ENCODE results near the gene NDUFB8. TPM values are rescaled to one million over a fixed set of nuclear protein-coding genes. Genes with fewer than 3 reads are reported as not detected.

Gene NDUFB8
- polyA plus RNA-seq, 5 donors = 122 to 163 (median 132) TPM

DNA sequence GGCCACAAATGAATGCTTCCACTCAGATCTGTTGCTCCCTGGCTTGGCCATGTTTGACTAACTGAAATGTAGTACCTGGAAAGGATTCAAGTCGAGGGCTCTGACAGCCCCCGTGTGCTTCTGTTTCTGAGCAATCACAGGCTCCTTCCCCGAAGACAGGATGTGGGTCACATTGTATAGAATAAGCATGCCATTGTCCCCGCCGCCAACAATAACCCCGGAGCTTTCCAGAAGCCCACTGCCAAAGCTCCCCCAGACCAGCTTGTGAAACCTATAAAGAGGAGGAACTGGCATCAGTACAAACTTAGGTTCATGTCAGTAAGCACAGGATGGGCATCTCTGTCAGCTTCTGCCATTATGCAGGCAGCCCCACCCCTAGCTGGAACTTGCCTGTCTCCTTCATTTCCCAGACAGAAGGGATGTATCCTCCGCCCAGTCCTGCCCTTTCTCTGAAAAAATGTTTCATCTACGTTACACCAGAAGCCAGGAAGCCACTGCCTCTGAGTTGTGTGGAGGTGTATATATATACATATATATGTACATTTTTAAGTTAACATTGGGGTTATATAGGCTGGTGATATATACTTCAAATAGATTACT is 20.3 kb downstream of the NDUFB8 start:
- DNase-seq = peak in 1 of 2 donors; percentile 3

DNA sequence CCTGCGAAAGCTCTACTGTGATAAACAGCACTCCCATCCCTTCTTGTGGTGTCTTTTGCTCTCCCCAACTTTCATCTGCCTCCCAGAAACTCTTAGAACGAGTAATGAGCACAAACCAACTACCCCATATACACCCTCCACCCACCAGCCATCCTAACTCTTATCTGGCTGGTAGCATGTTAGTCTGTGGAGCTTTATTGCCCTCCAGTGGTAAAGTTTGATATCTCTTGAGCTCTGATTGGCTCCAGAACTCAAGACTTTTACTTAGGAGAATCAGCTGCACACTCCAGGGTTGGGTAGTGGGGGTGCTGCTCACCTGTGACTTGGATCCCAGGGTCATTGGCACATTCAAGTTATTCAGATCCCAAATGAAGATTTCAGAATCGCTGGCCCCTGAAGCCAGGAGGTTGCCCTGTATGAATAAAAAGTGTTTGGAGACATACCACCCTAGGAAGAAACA is 20.9 kb downstream of the NDUFB8 start:
- DNase-seq = no peak

DNA sequence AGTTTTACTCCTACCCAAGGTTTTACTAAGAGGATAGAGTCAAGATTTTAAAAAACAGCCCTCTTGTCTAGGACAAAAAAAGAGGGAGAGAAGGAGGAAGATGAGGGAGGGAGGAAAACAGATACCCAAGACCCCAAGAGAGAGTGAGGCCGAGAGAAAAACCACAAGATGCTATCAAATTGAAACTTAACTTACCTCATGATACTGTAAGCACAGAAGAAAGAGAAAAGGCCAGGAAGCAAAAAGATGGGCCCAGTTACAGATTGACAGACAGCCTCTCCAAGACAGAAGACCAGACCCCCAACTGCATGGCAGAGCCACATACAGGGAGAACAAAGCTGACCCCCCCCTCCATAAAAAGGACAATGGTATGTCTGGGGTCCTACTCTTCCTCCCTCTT is 21.4 kb downstream of the NDUFB8 start:
- no peak for DNase-seq

DNA sequence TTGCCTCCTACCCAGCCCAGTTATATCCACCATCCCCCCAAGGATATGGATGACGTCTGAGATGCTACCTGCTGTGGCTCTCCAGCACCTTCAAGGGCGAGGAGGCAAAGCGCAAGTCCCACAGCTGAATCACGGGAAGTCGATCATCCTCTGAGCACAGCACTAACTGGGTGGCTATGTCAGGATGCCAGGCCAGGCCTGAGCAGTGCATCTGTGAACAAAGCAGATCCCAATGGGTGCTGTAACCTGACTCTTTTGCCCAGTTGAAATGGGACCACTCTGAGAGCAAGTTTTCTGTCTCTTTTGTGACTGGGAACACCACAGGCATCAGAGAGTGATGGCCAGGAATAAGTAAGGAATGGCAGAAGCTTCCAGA is 22.3 kb downstream of the NDUFB8 start:
- no peak for DNase-seq

DNA sequence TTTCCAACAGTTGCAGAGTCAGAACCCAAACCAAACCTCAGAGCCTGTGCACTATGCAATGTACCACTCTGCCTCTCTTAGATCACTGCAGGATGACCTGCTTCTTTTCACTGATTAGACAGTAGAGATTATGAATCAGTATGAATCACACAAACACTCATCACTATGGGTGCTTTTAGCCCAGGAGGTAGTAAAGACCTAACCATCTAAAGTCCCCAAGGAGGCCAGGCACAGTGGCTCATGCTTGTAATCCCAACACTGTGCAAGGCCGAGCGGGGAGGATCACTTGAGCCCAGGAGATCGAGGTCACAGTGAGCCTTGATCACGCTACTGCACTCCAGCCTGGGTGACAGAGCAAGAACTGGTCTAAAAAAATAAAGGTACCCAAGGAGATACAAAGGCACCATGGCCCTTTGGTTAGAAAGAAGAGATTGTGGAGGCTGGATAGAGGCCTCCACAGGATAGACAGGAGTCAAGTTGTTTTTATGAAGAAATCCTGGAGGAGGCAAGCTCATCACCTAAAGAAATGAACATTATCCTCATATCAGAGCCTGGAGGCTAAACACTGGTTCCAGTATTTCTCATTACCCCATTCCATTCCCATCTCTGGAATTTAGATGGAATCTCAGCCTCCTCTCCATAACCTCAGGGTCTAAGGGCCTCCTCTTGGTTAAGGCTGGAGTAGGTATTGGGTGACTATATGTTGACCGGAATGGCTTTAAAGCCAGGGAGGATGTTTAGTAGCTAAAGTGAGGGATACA is 22.9 kb downstream of the NDUFB8 start:
- DNase-seq = no peak

DNA sequence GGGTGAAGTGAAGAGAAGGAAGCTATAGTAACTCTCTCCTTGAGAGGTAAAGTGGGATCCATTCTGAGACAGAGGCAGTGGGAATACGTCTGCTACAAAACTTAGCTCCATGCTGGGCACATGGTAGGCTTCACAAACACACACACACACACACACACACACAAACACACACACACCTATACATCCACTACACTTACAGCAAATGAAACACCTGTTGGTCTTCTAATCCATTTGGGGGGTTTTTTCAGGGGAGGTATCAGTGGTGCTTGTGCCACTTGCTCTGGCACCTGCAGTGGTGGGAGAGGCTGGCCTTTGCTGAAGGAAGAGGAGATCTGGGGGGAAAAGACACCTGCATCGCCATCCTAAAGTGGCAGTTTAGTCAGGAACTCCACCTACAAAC is 24.5 kb downstream of the NDUFB8 start:
- DNase-seq = no peak

DNA sequence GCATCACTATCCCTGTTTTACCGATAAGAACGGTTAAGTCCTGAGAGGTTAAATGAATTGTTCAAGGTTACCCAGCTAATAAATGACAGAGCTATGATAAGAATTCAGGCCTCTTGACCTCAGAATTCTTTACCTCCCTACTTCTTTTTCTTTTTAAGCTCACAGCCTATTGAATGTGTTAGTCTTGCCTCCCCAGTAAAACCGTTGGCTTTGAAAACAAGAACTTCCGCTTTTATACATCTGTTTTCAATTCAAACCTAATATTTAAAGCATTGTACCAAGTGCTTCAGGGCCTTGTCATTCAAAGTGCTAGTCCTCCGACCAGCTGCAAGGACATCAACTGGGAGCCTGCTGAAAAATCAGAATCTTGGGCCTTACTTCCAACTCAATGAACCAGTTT is 25.6 kb downstream of the NDUFB8 start:
- DNase-seq = no peak

DNA sequence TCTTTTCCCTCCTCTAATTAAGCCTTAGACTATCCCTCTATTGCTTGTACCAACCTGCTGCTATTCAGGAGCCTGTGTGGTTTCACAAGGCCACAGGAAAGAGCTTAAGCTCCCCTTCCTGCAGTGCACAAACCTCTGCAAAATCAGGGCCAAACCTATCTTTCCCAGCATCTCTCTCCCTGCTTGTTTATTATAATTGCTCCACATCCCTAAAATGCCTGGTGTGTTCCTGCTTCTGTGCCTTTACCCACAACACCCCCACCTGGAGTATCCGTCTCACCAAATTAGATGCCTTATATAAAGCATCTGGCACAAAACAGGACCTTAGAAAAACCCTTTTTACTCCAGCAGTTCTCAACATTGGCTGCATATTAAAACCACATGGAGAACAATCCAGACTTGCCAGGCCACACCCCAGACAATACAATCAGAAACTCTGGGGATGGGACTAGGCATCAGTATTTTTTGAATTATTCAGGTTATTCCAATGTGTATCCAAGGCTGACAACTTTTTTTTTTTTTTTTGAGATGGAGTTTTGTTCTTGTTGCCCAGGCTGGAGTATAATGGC is 26.7 kb downstream of the NDUFB8 start:
- DNase-seq = no peak

DNA sequence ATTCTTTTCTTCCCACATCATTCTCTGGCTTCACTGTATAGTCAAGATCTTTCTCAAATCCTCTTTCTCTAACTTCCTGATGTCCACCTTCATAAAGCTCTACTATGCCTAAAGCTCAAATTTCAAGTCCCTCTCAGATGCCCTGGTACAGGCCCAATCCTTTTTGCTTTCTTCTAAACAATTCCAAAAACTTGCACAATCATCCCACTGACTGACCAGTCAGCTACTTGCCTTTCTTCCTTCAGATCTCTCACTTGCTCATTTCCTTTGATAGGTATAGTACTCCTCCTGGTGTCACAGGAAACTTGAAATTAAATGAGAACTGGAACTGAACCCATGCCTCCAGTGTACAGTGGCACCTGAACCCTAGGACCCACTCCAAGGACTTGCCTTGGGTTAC is 28.2 kb downstream of the NDUFB8 start:
- DNase-seq = no peak

DNA sequence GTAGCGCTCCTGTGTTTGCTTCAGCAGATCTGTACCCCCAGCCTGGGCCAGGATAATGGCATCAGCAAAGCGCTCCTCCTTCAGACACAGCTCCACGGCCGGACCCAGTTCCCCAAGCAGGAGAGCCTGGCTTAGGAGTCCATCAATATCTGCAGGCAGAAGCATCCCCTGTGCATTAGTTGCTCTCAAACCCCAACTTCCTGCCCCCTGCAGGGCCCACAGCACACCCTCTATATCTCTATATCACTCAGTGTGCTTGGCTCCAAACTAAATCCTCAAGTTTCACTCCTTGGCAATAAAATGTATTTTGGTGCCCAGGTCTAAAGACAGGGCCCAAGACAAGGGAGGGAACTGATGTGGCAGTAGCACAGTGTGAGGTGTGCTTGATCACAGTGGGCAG is 31.6 kb downstream of the NDUFB8 start:
- DNase-seq = no peak

DNA sequence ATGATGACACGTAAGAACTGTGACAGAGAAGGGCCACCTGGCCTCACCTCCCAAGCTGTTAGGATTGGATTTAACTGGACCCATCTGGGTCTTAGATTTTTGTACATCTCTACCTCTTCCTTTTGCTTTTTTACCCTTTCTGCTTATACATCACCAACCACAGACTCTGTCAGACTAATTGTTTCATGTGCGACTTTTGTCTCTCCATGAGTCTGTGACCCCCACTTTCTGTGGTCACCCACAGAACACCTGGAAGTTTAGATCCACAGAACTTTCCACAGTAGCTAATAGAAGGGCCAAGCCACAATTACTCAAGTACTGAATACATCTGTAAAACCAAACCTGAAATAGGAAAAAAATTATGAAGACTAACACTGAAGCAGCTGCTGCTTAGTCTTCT is 33.1 kb downstream of the NDUFB8 start:
- no peak for DNase-seq

DNA sequence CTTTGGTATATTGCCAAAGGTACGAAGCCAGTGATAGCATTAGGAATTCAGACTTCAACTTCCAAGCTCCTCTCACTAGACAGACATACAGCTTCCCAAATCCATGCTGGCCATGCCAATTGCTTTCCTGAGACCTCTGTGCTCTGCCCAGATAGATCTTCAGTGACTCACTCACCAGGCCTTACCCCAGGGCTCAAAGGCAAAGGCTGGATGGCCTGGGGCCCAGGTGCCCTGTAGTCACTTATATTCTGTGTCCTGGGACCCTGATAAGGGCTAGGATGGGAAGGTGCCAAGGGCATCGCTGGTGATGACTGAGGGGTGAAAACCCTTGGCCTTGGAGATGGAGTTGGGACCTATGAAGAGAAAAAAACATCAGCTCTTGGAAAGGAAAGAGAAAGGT is 39.1 kb downstream of the NDUFB8 start:
- DNase-seq = no peak

DNA sequence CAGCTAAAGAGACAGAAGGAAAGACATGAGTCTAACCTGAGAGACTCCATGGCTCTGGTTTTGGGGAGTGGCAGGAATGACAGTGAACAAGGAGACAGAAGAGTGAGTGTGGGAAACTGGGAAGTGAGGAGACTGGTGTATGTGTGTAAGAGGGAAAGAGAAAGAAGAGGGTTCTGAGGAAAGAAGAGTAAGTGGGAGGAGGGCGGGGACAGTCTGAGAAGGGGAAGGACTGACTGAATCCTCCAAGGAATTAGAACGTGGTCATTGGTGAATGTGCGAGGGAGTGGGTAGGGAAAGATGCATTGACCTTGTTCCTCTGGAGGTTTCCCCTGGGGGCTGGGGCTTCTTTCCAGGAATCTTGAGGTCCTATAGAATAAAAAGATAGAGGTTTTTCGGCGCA is 40.3 kb downstream of the NDUFB8 start:
- no peak for DNase-seq

DNA sequence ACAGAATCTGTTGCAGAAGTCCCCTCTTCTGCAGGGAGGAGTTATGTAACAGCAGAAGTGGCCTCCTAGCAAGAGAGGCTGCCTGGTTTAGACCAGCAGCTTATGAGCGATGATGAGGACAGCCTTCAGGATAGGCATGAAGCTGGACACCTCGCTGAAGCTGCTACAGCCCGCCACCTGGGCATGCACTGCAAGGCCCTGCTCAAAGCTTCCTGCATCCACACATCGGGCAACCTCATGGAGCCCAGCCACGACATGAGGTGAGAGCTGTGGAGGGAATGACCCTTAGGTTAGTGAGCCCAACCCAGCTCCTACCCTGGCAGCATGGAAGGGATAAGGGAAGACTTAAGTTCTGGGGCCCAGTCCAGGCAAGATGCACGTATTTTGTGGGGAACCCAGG is 42.1 kb downstream of the NDUFB8 start:
- DNase-seq = no peak

DNA sequence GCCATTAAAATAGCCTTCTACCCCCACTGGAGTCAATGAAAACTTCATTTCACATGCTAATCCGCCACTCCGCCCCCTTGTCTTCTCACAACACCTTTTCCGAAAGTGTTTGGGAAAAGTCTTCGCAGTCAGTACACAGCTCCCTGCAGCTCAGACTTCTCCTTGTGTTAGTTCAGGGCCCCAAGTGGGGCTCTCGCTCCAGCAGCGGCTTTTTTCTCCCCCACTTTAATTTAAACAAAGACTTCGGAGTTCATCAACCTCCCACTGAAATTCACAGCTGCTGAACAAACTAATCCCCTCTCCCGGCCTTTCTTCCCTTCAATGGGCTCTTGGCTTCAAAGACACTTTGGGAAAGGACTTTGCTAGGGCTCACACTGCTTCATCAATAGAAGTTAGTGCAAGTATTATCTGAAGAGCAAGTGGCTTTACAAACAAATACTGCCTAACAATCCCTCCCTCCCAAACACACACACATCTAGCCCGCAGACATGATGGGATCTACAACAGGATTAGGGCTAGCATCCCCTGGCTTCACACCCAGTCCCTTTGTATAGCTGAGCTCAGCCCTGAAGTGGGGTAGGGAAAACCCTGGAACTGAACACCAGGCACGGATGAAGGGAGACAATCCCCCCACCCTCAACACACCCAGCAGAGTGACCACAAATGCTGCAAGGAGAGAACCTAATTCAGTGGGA is 43.7 kb downstream of the NDUFB8 start:
- DNase-seq = no peak

DNA sequence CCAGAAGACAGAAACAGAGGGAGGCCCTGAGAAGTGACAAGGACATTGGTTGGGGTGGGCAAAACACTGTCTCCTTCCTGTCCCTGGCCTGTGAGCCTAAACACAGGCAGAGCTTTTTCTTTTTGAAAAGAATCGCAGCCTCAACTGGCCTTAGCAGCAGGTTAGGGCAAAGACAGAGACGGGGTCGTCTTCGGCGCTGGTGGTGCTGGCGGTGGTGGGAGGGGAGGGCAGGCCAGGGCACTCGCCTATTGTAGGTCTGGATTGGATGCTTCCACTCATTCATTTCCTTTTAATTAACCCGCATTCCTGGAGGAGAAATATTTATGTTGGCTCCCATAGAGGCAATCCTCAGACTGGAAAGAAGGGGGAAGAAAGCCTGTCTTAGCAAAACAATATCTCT is 44.3 kb downstream of the NDUFB8 start:
- DNase-seq = no peak

DNA sequence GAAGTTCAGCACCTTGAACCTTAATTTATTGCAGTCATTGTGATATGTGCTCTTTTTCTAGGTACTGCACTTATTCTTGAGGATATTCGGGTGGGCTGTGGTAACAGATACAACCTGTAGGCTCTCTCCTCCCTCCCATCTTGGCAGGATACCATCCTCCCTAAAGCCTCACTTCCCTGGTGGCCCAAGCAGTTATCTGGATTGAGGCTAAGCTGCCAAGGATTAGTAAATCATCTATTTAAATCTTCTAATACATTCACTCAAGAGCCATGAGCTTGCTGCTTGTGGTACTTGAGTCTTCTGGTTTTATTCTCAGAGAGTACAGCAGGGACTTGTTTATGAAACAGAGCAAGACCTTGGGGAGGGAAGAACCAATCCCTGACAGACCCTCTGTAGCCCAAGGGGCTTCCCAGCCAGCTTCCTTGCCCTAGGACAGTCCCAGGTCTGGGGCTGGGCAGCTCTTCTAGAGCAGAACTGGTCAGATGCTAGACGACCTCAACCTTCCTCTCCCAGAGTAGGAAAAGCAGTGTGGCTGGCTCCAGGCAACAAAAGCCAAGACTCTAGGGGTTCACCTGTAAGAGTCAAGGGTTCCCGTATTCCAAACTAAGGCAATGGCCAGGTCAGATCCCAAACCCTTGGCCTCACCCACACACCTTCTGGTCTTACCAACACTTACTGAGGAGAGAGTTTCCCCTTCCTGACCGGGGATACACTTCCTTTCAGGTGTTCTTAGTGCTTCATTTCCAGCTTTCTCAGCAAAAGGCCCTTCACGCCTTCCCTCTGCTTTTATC is 45.6 kb downstream of the NDUFB8 start:
- DNase-seq = no peak

DNA sequence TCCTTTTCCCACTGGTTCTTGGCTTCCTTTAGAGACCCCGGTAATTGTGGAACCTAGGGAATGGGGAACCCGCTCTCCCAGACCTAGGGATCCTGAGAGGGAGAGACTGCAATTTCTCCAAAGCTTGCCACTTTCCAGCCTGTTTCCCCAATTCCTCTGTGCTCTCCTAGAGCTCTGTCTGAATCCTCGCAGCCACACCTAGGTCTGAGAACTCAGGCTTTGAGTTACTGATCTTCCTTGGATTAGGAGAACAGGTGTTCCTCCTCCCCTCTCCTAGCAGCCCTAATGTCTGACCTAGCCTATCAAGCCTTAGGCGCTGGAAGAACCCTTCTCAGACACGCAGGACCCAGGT is 46.9 kb downstream of the NDUFB8 start:
- DNase-seq = no peak

DNA sequence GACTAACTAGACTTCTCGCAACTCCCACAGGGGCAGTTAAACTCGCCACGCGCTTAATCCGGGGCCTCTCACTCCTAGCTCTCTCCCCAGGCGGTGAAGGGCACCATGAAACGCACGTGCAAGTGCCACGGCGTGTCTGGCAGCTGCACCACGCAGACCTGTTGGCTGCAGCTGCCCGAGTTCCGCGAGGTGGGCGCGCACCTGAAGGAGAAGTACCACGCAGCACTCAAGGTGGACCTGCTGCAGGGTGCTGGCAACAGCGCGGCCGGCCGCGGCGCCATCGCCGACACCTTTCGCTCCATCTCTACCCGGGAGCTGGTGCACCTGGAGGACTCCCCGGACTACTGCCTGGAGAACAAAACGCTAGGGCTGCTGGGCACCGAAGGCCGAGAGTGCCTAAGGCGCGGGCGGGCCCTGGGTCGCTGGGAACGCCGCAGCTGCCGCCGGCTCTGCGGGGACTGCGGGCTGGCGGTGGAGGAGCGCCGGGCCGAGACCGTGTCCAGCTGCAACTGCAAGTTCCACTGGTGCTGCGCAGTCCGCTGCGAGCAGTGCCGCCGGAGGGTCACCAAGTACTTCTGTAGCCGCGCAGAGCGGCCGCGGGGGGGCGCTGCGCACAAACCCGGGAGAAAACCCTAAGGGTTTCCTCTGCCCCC is 47.4 kb downstream of the NDUFB8 start:
- peak; percentile 62 to 68 for DNase-seq

DNA sequence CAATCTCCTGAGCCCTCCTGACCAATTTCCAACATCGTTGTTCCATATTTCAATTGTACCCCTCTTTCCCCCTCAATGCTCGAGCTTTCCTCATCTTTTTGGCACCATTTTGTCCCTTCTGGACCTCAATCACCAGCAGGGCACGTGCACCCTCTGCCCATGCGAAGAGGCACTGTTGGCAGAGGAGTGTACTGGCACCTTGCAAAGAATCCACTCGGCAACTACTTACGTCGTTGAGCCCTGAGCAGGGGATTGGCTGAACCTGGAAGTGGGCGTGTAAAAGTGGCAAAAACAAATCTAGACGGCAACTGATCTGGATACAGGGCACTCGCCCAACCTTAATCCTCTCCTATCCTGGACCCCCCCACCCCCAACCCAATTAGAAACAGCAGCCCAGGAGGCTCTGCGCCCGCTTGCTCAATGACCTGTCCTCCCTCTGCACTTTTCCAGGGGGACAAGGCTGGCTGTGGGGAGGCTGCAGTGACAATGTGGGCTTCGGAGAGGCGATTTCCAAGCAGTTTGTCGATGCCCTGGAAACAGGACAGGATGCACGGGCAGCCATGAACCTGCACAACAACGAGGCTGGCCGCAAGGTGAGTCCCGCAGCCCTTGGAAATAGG is 48.1 kb downstream of the NDUFB8 start:
- peak; percentile 69 to 85 for DNase-seq

DNA sequence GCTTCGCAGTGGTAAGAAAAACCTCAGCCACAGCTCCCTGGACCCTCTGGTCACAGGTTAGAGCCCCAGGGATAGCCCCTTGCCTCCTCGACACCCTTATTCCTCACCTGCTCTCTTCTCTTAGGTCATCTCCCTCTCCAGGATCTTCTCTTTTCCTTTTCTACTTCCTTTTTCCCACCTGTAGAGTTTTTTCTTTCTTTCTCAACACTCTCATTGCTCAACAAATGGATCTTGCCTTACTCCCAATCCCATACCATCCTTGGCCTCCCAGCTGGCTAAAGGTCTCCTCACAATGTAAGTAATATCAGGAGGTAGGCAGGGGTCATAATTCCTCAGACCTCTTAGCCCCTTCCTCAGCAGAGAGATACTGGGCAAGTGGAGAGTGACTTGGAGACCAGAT is 49.7 kb downstream of the NDUFB8 start:
- no peak for DNase-seq
